HG02798 (cell line): Measurements from ENCODE around the gene KRT9.

Experiments
- ATAC-seq: cut with Tn5 transposase; IDR thresholded peaks from one replicate; pipeline ENCODE4 v1.9.1; 2021; ENCODE audit warnings: mild to moderate bottlenecking; ENCODE audit not compliant: unreplicated experiment, poor library complexity

The KRT9 gene

GRCh38 chr17:41533613-41534012 lies 38.2 kb downstream of the KRT9 start:
- no peak for ATAC-seq

- ATAC-seq = no peak
Measured at GRCh38 chr17:41532947-41533570, 38.8 kb downstream of the KRT9 start.

- no peak for ATAC-seq
Measured at GRCh38 chr17:41531993-41532392, 39.9 kb downstream of the KRT9 start.

GRCh38 chr17:41530062-41531048 lies 41.5 kb downstream of the KRT9 start:
- ATAC-seq = no peak

- ATAC-seq = no peak
Measured at GRCh38 chr17:41529491-41529915, 42.4 kb downstream of the KRT9 start.

- no peak for ATAC-seq
Measured at GRCh38 chr17:41528959-41529353, 42.9 kb downstream of the KRT9 start.

GRCh38 chr17:41527063-41528023 lies 44.5 kb downstream of the KRT9 start:
- ATAC-seq = no peak

- ATAC-seq = no peak
Measured at GRCh38 chr17:41524261-41524660, 47.6 kb downstream of the KRT9 start.

GRCh38 chr17:41523787-41524186 lies 48.1 kb downstream of the KRT9 start:
- ATAC-seq = no peak

GRCh38 chr17:41523225-41523593 lies 48.6 kb downstream of the KRT9 start:
- no peak for ATAC-seq

GRCh38 chr17:41522301-41523224 lies 49.3 kb downstream of the KRT9 start:
- no peak for ATAC-seq

GRCh38 chr17:41521574-41522261 lies 50.1 kb downstream of the KRT9 start:
- ATAC-seq = no peak

GRCh38 chr17:41520821-41521521 lies 50.9 kb downstream of the KRT9 start:
- ATAC-seq = no peak

GRCh38 chr17:41519501-41520224 lies 52.2 kb downstream of the KRT9 start:
- no peak for ATAC-seq

GRCh38 chr17:41518789-41519449 lies 52.9 kb downstream of the KRT9 start, which contains the start of gene KRT15:
Gene KRT15 (minus strand): TSS chr17:41518890. CDS start chr17:41518827, 63 bp downstream.
- ATAC-seq = no peak

GRCh38 chr17:41518031-41518430 lies 53.8 kb downstream of the KRT9 start:
- ATAC-seq = no peak

- no peak for ATAC-seq
Measured at GRCh38 chr17:41516830-41517283, 55.0 kb downstream of the KRT9 start.
